Activated CD4-positive, alpha-beta T cell treated with anti-CD3 and anti-CD28 coated beads, Interleukin-2, amount 50 U/mL, for 48 hours (primary cell): ENCODE results near the gene RFNG.

Experiments
- DNase-seq, 2 experiments: peaks; one replicate each; pipeline ENCODE4 v3.0.0-alpha.2; 2020

Gene RFNG

DNA sequence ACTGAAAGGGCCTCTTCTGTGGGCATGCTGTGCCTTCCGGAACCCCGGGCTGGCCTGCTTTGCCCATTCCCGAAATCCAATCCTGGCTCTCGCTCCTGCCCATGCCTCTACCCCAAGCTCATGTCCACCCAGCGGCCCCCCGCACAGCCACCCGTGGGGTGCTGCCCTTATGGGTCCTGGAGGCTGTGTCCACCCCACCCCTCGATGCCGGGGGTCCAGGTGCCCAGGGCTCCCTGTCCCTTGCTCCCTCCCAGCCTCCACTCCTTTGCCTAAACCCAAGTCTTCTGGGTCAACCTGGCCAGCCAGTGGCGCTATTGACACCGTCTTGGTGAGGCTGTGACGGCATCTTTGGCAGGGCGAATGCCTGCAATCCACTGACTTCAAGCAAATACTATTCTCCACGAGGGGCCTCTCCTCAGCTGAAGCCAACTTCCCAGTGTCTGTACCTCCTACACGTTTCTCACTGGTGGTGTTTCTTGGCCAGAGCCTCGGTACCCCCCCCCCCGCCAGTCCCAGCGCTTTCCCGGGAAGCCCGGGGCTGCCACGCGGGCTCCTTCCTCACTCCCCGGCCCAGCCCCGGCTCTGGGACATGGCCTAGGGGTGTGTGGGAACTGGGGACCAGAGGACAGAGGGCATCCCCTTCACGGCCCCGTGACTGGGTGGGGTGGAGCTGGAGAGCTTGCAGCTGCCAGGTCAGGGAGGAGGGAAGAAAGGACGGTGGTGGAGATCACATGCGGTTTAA, 26.2 kb upstream of the RFNG start:
- no peak for DNase-seq

DNA sequence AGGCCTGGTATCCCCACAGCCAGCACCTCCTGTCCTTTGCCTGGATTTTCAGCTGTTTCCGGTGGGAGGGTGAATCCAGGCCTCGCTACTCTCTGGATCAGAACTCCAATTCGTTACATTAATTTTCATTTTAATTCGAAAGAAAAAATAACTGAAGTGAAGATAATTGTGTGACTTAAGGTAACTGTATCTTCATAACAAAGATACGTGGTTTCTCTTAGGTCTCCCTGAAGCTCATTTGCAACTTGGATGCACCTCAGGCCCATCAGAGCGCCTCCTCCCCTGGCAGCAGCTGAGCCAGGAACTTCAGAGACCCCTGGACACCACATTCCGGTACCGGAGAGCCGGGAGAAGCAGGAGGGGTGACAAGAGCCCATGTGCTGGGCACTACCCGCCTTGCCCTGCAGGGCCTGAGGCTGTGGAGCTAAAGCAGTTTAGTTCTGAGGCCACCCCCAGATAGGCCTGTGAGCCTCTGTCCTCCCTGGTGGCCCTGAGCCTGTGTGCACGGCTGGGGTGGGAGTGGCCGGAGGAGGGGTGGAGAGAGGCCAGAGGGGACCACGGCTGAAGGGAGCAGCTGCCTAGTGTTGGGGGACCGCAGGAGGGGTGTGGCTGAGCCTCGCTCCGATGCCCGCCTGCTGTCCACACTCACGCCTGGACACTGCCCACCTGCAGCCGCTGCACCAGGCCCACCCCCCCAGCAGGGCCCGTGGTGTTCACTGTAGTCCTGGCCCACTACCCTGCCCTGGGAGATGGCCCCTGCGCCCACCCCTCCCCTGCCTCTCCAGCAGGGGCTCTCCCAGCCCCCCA, 25.4 kb upstream of the RFNG start:
- no peak for DNase-seq

DNA sequence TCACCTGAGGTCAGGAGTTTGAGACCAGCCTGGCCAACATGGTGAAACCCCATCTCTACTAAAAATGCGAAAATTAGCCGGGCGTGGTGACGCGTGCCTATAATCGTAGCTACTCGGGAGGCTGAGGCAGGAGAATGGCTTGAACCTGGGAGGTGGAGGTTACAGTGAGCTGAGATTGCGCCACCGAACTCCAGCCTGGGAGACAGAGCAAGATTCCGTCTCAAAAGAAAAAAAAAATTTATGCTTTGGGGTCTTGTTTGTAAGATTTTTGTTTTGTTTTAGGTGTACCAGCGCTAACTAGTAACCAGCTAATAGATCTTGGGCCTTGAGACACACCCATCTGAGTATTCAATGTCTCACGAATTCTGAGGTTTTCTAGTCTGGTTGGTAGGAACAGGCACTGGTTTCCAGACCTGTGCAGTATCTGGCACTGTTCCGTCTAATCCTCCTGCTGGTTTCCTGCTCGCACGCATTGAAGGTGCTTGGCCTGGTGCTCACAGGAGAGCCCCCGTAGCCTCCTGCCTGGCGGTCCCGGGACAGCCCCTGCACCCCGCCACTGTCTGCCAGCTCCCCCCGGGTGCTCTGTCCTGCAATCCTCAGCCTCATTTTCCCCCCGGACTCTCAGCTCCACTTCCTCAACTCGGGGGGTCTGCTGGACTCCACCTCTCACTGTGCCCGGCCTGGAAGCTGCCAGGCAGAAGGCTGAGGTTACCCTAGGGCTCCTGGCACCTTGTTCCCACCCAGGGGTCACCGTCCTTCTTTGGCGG, 24.6 kb upstream of the RFNG start:
- no peak for DNase-seq

DNA sequence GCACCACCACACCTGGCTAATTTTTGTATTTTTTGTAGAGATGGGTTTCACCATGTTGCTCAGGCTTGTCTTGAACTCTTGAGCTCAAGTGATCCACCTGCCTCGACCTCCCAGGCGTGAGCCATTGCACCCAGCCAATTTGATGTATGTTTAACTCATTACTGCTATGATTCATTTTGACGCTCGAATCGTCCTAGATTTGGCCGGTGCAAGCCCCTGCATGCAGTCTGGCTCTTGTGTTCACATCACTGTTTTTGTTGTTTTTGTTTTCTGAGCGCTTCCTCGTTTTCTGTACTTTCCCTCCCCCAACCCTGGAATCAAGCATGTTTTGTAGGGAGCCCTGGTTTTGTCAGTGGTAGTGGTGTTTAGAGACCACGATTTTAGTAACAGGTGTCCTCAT, 21.8 kb upstream of the RFNG start:
- DNase-seq, result no peak

DNA sequence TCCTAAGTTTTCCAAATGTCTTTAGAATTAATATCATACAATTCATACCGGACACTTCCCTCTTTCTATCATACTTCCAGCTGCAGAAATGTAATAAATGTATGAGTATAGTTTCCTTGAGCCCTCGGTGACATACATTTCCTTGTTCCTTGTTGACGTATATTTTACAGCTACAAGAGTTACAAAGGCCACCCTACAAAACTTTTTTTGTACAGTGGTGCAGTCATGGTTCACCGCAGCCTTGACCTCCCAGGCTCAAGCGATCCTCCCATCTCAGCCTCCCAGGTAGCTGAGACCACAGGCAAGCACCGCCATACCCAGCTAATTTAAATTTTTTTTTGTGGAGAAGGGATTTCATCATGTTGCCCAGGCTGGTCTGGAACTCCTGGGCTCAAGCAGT, 21.2 kb upstream of the RFNG start:
- DNase-seq, result no peak

DNA sequence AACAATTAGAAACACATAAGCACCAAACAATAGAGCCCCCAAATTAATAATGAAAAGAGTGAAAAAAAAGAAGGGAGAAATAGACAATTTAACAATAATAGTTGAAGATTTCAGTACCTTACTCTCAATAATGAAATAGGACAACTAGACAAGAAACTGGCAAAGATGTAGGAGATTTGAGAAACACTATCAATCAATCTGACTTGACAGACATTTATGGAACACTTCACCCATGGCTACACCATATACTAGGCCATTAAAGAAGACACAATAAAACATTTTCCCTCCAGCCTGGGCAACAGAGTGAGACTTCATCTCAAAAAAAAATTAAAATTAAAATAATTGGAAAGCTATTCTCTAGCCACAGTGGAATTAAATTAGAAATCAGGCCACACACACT, 19.0 kb upstream of the RFNG start:
- DNase-seq, result no peak

DNA sequence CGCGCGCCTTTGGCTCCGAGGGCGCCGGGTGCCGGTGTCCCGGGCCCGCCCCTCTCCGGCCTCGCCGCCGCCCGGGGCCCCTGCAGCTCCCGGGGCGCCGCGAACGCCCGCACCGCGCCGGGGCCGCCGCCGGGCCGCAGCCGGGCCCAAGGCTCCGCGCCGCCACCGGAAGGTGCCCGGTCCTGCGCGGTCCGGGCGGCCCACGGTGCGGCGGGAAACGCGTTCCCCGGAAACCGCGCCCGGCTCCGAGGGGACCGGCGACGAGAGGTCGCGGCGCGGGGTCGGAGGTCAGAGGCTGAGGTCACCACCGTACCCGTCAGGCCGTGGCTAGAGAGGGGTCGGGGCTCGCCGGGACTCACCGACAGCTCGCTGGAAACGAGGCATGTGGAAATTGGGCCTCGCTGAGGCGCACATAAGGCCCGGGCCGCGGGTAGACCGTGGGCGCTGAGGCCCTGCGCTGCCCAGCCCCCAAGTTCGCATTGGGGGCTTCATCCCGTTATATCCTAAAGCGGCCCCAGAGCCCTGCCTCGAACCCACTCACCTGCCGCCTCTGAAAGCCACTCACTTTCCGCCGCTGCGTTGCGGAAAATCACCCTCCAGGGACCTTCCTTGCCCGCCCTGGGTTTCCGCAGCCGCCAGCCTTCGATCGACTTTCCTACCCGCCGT, 14.2 kb upstream of the RFNG start, which contains the start of gene DUS1L:
TSS of gene DUS1L (minus strand) at position 167 of the 666 bp plus-strand sequence. CDS start 745 bp downstream, outside the sequence.
- DNase-seq, result peak; percentile 74 to 77

DNA sequence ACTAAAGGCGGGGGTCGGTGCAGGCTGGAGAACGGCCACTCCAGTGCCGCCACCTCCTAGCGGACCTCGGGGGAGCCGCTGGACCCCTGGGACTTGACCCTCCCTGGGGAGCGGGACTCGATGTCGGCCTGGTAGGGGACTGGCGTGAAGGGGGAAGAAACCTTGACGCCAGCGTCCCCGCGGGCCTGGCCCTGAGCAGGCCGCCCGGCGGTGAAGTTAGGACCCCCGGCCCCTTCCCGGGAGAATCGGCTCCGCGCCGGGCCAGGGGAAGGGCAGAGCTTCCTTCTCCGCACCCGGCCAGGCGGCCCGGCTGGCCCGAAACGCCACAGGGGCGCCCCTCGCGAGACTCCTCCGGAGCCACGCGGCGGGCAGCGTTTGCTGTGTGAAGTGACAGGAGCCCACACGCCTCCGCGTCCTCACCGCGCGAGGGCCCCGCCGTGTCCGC, 13.6 kb upstream of the RFNG start:
- no peak for DNase-seq

DNA sequence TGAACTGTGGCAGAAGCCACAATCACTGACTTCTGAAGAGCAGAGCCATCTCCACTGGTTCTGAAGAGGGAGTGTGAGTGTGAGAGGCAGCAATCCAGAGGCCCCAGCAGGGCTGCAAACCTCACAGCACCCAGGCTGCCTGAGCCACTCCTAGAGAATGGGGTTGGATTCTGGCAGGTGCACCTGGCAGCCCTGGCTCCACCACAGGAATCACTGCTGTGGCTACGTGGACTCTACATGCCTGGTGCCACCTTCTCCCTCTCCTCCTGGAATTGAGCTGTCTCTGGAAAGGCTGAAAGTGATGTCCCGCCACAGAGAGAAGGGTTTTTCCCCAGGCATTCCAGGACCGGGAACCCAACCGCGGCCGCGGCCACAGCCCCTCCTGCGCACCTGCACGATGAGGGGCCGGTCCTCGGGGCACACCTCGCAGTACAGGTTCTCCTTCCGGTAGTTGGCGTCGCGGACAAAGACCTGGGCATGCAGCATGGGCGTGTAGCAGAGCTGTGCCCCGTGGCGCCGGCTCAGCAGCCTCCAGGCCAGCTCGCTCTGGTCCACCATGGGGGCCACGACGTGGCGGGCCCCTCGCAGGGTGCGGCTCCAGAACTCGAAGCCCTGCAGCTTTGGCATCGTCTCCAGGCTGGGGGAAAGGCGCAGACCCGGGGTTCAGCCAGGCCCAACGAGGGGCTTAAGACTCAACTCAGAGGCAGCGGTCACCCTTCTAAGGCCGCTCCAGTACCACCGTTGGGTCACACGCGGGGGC, 13.0 kb upstream of the RFNG start:
- no peak for DNase-seq

DNA sequence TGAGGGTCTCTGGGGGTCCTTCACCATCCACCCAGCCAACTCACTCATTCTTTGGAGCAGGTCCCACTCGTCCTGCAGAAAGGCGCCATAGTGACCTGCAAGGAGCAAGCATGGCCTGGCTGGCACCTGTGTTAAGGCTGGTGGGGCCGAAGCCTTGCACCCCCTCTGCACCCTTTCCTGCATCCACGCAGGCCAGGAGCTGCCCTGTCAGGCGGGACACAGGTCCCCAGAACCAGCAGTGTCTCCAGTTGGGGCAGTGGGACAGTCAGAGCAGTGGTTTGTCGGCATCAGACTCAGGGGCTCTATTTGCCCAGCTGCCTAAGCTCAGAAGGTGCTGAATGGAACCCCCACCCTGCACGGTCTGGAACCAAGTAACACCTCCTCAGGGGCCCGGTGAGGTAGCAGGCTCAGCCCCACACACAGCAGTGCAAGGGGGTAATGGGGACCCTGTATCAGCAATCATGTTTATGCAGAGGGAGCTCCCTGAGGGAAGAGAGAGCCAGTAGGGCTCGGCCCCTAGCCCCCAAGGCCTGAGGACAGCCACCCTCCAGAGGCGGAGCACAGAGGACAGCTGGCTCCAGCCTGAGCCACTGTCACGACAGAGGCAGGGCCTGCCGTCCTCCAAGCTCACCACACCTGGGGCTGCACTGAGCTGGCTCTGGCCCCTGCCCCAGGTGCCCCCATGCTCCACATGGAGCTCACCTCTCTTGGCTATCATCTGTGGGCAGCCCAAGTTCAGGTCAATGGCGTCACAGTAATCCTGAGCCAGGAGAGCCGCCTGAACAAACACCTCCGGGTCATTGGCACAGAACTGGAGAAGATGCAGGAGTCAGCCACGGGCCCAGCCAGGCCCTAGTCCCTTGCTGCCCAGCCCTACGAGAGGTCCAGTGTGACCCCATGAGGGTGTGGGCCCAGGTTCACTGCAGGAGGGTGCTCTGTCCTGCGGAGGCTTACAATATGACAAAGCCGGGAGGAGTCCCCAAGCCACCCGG, 12.1 kb upstream of the RFNG start:
- DNase-seq, result no peak

DNA sequence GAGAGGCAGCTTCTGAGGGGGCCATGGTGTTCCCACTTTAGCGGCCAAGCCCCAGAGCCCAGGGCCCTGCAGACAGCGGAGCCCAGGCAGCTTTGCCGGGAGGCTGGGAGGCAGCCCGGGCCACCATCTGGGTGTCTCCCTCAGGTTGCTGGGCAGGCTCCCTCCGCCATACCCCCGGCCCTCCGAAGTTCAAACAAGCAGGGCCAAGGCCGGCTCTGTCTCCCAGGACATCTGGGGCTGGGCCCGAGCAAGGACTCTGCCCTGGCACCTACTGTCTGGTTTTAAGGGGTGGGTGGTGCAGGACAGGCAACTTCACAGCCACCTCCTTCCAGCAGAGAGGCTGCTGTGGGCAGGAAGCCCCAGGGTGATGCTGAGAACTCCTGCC, 11.4 kb upstream of the RFNG start:
- no peak for DNase-seq

DNA sequence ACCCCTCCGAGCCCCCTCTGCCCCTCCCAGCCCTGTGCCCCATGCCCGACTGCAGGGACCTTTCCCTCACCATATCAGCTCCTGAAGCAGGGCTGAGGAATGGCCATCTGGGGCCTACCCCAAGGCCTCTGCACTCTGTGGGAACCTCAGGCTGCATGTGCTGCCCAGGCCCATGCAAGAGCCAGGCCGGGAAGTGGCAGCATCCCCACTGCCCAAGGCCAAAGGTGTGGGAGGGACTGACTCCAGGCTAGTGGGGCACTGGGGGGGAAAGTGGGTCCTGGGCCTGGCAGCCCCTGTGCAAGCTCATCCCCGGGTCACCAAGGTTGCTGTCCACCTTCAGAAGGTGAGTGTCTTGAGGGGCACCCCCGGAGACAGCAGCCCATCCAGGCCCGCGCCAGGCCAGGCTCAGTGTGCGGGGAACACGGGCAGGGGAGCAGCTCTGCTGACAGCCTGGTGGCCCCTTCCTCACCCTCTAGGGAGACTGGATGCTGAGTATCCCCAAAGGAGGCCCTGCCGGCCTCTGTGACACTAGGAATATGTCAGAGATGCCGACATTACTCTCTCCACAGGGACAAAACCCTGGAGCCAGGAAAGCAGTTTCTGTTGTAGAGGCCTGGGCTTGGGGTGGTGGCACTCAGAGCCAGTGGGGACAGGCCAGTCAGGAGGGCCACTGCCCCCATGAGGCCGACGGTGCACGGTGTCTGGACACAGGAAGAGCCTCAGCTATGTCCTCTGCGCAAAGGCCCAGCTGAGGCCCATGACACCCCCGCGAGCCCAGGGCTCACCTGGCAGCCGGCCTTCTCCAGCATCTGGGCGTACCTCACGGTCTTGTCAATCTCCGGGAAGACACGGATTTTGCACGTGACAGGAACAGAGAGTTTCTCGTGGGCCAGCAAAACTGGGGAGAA, 10.7 kb upstream of the RFNG start:
- no peak for DNase-seq

DNA sequence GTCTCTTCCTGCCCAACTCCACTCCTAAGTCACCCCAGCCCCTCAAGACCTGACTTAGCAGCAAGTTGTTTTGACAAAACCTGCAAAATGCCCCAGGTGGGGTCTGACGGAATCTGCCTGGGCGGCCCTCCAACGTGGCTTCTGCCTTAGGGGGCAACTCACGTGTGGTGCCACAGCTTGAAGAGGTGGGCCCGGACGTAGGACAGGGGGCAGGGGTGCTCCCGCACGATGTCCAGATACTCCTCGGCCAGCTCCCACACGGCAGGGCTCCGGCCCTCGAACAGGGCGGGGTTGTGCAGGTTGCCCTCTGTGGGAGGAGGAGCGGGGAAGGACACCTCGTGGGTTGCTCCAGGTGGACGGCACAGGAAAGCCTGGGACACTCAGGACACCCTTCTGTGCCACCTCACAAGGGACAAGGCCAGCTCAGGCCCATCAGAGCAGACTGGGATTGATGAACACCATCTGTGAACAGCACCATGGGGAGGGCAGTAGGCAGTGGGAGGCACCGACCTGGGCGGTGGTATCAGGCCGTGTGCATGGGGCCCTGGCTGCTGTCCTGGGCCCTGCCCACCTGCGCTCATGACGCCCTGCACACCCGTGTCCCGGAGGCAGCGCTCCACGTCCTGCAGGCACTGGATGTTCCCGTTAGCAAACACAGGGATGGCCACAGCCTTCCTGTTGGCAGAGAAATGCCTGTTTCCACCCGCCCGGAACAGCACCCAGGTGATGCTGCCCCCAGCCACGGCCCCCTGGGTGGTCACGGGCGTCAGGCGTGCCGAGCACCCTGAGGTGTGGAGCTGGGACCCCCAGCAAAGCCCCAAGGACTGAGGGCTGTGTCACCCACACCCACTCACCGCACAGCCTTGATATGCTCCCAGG, 9.7 kb upstream of the RFNG start:
- no peak for DNase-seq

DNA sequence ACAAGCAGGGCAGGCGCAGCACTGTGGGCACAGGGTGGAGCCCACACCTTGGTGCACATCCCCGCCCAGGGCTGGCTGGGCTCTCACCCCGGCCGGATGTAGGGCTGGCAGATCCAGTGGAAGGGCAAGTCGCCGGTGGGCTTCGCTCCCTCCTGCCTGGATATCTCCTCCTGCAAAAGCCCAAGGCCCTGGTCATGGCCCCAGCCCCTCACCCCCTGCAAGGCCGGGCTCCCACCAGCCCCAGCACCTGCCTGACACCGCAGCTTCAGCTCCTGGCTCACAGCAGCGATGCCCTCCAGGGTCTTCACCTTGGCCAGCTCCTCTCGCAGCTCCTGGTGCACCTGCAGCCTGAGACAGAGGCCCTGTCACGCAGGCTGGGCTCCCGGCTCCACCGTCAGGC, 9.0 kb upstream of the RFNG start:
- no peak for DNase-seq

DNA sequence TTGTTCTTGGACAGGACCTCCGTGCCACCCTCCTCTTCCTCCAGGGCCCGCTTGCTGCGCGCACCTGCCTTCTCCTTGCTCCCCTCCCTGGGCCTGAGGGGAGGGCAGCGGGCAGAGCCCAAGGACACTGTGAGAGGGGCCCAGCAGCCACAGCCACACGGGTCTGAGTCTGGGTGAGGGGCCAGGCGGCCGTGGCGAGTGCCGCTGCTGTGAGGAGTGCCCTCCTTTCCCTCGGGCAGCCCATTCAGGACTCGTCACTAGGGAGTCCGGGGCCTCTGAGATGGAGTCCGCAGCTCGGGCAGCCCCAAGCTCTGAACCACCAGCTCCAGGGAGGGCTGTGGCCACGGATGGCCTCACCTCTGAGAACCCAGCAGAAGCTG, 8.4 kb upstream of the RFNG start:
- no peak for DNase-seq

DNA sequence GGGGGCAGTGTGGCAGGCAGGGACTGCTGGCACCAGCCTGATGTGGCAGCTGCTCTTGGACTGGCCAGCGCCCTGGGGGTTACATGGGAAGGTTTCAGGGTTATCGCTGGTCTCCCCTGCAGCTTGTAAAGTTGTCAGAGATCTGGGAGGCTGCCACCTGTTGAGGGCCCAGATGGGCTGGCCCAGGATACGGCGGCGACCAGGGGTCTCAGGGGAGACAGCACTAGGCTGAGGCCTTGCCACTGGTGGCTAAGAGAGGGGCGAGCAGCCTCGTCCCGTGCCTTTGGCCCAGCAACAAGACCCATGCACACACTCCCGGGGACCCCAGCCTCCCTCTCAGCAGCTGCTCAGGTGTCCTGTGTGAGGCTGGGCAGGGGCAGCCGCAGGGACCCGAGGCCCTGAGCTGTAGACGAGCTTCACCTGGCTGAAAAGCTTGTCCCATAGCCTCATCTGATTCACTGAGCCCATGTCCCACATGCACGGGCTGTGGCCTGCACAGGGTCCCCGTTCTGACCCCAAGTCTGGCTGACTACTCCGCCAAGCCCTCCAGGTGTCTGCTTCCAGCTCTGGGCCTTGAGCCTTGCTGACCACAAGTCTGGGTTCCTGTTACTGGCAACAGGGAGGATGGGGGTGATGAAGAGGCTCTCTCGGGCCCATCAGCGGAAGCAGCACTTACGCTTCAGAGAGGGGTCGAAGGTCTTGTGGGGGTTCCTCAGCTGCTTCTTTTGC, 7.8 kb upstream of the RFNG start:
- no peak for DNase-seq

DNA sequence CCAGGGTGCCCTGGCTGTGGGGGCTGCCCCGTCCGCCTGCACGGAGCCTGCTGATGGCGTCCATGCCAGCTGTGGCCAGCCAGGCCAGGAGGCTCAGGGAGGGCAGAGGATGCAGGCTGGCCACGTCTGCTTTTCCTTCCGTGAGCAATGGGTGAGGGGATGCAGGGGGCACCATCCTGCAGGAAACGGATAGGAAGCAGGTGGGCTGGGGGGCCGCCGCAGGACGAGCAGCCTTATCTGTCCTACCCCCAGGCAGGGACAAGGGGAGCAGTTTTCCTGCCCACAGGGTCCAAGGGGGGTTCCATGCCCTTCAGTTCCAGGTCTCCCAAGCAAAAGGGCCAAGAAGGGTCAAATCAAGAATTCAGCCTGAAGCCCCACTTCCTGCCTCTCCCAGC, 7.2 kb upstream of the RFNG start:
- DNase-seq, result no peak

DNA sequence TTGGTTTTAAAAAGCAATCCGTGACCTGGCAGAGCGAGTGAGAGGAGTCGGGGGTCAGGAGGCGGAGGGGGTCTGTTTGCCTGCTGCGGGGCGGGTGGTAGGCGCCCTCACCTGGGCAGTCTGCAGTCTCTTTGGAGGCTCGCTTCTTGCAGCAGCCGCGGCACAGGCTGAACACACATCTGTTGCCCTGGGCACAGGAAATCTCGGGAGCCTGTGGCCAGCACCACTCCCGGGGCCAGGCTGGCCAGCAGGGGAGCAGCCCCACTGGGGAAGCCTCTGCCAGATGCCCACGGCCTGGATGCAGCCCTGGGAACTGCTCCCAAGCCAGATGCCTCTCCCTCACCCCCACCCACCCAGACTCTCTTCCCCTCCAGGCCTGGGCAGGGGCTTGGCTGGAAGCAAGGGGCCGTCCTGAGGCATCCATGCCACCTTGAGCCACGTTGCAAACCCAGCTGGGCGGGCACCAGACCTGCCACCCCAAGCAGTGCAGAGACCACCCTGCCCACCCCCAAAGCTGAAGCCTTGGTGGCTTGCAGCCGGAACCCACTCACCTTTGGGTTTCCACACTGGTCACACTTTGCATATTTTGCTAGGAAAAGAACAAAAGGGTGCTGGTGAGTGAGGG, 6.7 kb upstream of the RFNG start:
- DNase-seq, result no peak
